GM18520 (cell line): Measurements from ENCODE around the gene EXOC4.
A peak's percentile ranks its signal among the peaks of the same experiment; 100 is the strongest.

ENCODE experiments used
- ATAC-seq: cut with Tn5 transposase; IDR thresholded peaks from one replicate; pipeline ENCODE4 v1.9.1; 2021; ENCODE audit not compliant: unreplicated experiment

EXOC4 gene

GRCh38 chr7:134084488-134085144, 831.7 kb downstream of the EXOC4 start:
- peak; percentile 77 for ATAC-seq

DNA sequence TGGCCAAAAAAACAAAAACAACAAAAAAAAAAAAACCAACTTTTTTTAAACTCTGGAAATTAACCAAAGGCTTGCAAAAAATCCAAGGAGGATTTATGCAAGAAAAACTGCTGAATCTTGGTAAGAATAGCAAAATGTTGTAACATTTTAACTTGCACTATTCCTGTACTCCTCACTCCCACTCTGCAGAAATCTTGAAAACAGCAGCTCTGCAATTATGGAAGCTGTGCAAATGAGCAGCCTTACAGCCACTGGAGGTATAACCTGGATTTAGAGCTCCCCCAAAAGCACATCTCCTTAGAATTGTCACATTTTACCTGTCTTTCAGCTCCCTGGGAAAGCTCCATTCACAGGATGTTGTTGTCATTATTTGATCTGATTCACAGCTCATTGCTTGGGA, 832.4 kb downstream of the EXOC4 start:
- no peak for ATAC-seq

GRCh38 chr7:134086998-134087735, 834.3 kb downstream of the EXOC4 start:
- ATAC-seq, result no peak

DNA sequence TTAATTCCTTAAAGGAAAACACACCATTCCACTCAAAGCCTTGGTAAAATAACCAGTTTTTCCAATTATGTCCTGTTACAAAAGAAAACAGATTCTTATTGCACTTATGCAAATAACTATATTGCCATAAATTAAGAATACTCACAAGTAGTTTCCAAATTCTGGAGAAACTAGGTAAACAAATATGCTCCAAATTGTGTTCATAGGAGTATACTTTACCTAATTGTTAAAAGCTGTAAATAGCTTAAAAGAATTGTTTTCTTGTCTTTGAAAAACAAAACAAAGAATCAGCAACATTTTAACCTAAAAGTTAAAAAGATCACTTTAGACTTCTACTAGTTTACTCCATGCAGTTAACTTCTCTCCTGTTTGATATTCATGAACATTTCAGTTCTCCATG, 835.3 kb downstream of the EXOC4 start:
- ATAC-seq, result no peak

GRCh38 chr7:134089446-134089845, 836.6 kb downstream of the EXOC4 start:
- ATAC-seq, result no peak

DNA sequence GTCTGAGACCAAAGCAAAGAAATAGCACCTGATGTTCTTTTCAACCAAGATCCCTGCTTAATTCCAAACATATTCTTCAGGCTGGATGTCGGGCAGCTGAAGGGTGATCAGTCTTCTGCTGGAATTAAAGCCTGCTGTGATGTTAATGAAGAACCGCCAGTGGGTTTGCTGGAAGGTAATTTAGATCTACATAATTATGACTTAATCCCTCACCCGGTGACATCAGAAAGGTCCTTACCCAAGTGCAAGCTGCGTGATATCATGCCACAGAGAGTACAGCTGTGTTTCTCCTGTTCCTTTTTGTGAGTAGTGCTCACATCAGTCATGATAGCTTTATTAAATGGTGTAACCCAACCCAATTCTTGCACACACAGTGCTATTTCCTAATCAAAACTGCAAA, 845.2 kb downstream of the EXOC4 start:
- no peak for ATAC-seq

- ATAC-seq, result no peak
Measured at GRCh38 chr7:134101716-134102115, 848.8 kb downstream of the EXOC4 start.

- ATAC-seq, result no peak
Measured at GRCh38 chr7:134104166-134104565, 851.3 kb downstream of the EXOC4 start.

GRCh38 chr7:134105841-134106240, 853.0 kb downstream of the EXOC4 start:
- ATAC-seq, result no peak

GRCh38 chr7:134108802-134109201, 855.9 kb downstream of the EXOC4 start:
- no peak for ATAC-seq

DNA sequence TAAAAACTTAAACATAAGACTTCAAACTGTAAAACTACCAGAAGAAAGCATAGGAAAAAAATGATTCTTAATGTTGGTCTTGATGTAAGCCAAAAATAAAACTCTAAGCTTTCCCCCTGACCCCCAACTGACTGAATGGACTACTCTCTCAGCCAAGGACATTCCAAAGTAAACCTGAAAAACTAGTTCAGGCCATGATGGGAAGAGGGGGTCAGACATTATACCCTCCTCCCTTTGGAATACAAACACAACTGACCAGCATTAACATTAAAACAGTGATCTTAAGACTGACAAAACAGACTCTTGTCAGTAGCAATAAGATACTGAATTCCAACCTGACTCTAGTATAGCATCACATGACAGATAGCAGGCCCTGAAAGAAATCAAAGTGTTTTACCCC, 860.8 kb downstream of the EXOC4 start:
- ATAC-seq, result no peak

- no peak for ATAC-seq
Measured at GRCh38 chr7:134114992-134115391, 862.1 kb downstream of the EXOC4 start.
